Astrocyte (in vitro differentiated cells and primary cell): ENCODE results near the gene RAB26.

ENCODE experiments used
- EZH2 ChIP-seq: IDR thresholded peaks from 2 replicates; pipeline ENCODE4 v1.6.1; 2012; ENCODE audit warnings: mild to moderate bottlenecking, low read length, inconsistent platforms; ENCODE audit not compliant: insufficient read depth
- TF ChIP-seq, protein P1 (sequence below): IDR thresholded peaks from 2 replicates; pipeline ENCODE4 v1.5.1; 2011; ENCODE audit warnings: low read depth, mild to moderate bottlenecking, inconsistent platforms, low read length, moderate library complexity; ENCODE audit not compliant: insufficient read depth

DNA sequence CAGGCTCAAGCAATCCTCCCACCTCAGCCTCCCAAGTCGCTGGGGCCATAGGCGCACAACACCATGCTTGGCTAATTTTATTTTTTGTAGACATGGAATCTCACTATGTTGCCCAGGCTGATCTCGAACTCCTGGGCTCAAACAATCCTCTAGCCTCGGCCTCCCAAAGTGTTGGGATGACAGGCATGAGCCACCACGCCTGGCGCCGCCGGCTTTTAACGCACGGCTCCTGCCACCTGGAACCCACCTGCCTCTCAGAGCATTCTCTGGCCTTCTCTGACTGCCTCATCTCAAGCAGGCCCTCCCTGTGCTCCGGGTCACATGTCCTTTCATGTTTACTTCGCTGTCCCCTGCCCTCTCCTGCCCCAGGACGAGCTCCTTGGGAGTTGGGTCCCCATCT, 37.6 kb downstream of the RAB26 start:
- TF ChIP-seq, protein P1, sequence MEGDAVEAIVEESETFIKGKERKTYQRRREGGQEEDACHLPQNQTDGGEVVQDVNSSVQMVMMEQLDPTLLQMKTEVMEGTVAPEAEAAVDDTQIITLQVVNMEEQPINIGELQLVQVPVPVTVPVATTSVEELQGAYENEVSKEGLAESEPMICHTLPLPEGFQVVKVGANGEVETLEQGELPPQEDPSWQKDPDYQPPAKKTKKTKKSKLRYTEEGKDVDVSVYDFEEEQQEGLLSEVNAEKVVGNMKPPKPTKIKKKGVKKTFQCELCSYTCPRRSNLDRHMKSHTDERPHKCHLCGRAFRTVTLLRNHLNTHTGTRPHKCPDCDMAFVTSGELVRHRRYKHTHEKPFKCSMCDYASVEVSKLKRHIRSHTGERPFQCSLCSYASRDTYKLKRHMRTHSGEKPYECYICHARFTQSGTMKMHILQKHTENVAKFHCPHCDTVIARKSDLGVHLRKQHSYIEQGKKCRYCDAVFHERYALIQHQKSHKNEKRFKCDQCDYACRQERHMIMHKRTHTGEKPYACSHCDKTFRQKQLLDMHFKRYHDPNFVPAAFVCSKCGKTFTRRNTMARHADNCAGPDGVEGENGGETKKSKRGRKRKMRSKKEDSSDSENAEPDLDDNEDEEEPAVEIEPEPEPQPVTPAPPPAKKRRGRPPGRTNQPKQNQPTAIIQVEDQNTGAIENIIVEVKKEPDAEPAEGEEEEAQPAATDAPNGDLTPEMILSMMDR: no peak
- TF ChIP-seq EZH2: no peak
